ENCODE results near the gene TTLL6.

- TF ChIP-seq CTCF (IDR thresholded peaks at IDR 0.05) = no peak
- no peak for TF ChIP-seq POLR2A (IDR thresholded peaks at IDR 0.05)
Measured at GRCh38 chr17:48754500-48755261, 62.3 kb downstream of the TTLL6 start.

Data from thyroid gland (tissue), 4 donors.